ENCODE measurements around the gene DYNC1LI2.
"Not testable (repeated sequence)": the region's sequence is repeated elsewhere in the genome, so short reads cannot be mapped to it uniquely, and the experiment has no call there.

DYNC1LI2 gene

DNA sequence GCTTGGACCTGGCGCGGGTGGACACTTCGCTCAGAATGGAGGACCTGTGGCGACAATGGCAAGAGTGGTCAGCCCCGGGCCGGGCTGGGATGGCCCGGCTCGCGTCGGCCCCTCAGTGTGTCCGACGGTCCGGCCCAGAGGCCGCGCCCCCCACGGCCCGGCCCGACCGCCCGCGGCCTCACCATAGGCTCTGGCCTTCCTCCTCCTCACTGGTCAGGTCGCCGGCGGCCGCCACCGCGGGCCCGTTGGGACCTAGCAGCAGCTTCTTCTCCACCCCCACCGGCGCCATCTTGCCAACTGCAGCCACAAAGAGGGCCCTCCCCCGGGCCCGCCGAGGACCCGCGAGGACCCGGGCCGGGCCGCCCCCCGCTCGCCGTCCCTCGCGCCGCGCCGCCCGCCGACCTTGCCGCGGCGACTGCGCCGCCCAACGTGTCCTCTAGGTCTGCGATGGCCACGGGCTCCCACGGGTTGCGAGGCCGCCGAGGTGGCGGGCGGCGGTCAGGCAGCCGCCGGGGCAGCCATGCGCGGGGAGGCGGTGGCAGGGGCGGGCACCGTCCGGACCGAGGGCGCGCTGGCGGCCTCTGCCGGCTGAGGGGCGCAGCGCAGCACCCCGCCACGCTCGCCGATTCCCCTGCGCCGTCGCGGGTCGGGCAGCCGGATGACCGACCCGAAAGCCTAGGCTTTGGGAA lies at the start of gene DYNC1LI2:
TSS of gene DYNC1LI2 (minus strand) at position 307 of the 689 bp plus-strand sequence. CDS start at position 289, 18 bp downstream.
- peak; percentile 46 to 60 for DNase-seq

DNA sequence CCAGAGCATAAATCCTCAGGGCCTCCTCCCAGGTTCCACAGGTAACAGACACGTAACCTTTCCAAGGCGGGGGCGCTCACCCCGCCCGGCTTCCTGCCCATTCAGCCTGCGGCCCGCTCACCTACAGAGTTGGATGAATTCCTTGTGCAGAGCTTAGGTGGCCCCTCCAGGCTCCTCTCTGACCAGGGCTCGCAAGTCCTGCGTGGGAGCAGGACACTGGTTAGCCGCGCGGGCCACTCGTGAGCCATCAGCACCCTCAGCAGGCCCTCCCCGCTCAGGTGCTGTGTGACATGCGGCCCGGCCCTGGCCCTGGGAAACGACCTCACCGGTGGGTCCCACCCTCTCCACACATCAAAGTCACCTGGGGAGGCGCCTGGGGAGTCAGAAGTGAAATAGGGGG lies 49.4 kb upstream of the DYNC1LI2 start:
- no peak for DNase-seq

DNA sequence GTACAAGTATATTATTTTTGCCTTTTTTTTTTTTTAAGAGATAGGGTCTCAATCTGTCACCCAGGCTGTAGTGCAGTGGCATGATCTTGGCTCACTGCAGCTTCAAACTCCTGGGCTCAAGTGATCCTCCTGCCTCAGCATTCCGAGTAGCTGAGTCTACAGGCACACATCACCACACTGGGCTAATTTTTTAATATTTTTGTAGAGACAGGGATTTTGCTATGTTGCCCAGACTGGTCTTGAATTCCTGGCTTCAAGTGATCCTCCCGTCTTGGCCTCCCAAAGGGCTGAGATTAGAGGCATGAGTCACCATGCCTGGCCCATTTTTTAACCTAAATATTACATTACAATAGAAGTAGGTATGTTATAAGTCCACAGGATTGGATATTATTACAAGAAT lies 46.8 kb upstream of the DYNC1LI2 start:
- no peak for DNase-seq

DNA sequence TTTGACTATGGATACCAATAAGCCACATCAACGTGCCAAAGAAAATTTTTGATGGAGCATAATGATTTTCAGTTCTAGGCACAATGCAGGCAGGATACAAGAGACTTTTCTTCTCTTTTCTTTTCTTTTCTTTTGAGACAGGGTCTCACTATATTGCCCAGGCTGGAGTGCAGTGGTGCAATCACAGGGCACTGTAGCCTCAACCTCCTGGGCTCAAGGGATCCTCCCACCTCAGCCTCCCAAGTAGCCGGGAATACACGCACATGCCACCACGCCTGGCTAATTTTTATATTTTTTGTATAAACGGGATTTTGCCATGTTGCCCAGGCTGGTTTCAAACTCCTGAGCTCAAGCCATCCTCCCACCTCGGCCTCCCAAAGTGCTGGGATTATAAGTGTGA lies 42.6 kb upstream of the DYNC1LI2 start:
- not testable (repeated sequence) for DNase-seq

DNA sequence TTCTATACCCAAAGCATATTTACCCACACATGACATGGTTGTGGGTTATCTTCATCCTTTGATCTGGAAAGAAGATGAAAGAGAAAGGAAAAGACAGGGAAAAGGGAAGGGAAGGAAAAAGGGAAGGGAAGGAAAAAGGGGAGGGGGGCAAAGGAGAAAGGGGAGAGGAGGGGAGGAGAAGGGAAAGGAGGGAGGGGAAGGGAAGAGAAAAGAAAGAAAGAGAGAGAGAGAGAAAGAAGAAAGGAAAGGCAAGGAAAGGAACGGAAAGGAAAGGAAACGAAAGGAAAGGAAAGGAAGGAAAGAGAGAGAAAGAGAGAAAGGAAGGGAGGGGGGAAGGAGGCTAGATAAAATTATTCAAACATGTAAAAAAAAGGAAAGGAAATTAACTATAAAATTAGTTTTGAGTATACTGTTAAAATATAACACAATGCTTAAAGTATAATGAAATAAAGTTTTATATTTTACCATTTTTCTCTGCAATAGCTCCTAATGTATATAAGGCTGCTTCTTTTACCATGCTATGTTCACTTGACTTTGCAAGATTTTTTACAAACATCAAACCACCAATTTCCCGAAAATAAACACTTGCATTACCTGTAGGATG lies 38.8 kb upstream of the DYNC1LI2 start:
- no peak for DNase-seq

DNA sequence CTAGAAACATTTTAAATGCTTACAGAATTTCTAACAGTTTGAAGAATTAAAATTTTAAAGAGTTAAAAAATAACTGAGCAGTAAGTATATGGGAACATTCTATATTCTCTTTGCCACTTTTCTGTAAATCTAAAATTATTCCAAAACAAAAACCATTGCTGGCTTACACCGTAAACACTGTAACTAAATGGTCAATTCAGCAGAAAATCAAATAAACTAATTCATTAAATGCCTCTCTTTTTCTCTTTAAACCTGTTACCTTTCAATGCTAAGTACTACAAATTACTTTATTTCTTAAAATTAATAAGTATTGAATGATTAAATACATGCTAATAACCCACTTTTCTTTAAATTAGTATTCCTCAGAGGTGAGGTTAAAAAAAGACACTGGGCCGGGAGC lies 36.0 kb upstream of the DYNC1LI2 start:
- no peak for DNase-seq

DNA sequence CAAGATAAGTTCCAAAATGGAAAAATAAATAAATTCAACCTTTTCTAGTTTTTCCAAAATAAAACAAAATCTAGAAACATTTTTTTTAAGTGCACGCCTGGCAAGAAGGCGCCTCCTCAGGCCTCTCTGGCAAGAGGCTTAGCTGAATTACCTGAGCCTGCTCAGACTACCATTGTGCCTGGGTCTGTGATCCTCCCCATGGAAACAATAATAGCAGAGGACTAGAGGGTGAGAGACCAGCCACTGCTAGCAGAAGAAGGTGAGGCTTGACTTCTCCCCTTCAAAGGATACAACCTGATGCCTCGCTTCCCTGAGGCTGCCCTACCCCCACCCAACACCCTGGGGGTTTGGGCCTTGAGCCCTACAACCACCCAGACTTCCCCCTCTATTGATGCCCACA lies 35.1 kb upstream of the DYNC1LI2 start:
- no peak for DNase-seq

DNA sequence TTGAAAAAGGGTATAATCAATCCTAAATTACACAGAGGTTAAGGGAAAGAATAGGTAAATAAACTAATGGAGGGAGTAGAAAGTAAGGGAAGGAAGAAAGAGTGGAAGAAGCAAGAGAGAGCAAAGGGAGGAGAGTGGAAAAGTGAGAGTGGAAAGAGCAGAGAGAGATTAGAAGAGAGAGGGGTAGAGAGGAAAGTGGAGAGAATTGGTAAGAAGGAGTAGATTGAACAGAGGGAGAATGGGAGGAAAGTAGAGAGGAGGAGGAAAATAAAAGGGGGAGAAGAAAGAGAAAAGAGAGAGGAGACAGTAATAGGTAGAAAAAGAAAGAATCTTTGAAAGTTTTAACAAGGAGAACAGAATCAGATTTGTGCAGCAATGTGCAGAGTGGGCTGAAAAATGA lies 25.0 kb upstream of the DYNC1LI2 start:
- DNase-seq: no peak

DNA sequence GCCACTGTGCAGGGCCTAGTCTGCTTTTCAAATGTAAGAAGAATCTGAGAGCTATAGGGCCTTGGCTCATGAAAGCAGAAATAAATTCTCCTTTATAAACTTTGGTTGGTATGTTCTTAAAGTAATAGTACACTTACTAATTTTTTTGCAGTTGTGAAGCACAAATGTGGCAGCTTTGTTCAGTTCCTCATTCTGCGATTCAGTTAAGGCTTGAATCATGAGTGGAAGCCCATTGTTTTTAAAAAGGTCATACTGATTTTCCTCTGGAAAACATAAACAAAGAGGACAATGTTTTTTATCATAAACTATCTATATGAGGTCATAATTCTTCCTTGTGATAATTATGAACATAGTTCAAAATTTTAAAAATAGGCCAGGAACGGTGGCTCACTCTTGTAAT lies 23.6 kb upstream of the DYNC1LI2 start:
- DNase-seq: no peak

DNA sequence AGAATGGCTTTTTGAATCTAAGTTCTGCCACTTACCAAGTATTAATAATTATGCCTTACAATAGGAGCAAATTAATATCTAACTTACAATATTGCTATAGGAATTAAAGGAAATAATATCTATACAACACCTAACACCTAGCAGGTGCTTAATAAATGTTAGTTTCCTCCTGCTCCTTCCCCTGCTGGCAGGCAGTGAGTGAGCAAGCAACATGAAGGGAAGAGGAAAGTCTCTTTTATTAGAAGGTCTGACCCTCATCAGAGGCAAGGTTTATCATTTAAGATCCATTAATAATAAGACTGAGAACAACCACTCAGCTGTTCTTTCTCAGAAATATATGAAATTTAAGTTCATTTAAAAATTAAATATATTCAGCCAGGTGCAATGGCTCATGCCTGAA lies 6.7 kb upstream of the DYNC1LI2 start:
- DNase-seq: no peak

DNA sequence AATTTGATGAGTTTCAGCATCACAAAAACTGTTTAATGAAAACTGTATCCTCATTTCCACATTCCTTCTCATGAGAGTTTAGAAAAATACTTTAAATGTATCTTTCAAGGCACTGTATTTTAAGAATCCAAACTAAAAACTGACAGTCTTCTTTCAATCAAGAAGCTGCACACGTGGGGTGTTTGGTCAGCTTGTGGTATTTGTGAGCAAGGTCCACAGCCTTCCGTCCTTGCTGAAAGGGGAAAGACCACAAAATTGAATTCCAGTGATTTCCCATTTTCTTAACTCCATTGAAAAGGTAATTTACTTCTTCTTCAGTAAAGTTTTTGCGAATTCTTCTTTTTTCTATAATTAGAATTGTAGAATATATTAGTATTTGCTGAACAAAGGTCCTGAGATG lies 3.4 kb upstream of the DYNC1LI2 start:
- DNase-seq: no peak

DNA sequence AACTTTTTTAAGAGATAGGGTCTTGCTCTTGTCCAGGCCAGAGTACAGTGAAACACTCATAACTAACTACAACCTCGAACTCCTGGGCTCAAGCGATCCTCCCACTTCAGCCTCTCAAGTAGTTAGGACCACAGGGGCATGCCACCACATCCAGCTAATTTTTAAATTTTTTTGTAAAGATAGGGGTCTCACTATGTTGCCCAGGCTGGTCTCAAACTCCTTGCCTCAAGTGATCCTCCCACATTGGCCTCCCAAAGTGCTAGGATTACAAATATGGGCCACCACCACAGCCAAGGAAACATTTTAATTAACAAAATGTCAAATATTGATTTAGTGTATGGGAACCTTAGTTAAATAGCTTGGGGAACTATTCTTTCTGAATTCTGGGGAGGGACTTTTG lies 2.8 kb upstream of the DYNC1LI2 start:
- no peak for DNase-seq

DNA sequence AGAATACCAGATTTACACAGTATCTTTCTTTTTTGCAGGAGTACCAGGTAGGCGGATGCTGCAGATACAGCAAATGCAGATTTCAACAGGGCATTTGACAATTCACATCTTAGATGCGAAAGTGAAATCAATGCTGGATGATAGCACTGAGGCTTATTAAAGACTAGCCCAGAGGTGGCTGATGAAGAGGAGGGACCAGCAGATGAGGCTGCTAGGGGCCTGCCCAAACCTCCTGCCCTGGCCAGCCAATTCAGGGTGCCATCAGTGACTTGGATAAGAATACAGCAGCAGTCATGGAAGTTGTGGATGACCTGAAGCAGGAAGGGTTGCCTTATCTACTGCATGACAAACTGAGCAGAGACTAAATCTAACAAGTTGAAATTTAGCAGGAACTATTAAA lies 1.5 kb upstream of the DYNC1LI2 start:
- DNase-seq: no peak

DNA sequence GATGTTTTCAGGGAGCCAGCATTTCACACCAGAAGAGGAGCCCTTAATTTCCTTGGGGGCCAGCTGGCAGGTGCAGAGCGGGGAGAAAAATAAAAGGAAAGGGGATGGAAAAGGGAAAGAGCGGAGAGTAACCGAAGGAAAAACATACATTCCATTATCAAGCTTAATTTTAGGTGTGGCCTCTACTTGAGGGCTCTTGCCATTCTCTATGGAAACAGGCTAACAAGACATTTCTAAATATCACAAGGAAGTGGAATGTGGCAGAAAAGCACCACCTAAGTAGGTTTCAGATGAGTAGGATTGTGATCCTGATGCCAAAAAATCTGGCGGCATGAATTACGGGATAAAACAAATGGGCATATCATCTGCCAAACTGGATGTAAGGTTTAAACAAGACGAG lies 970 bp upstream of the DYNC1LI2 start:
- no peak for DNase-seq

DNA sequence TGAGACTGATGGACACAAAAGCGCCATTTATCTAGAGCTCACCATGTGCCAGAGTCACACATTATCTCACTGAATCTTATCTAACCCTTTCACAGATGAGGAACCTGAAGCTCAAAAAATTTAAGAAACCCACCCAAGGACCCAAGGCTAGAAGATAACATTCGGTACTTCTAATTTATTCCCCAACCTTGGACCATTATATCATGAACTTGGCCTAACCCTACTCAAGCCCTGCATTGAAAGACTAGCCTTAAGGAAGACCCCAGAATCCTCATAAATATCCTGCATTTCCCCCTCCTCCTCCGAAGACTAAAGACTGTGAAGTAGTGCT lies 548 bp upstream of the DYNC1LI2 start:
- DNase-seq: no peak

DNA sequence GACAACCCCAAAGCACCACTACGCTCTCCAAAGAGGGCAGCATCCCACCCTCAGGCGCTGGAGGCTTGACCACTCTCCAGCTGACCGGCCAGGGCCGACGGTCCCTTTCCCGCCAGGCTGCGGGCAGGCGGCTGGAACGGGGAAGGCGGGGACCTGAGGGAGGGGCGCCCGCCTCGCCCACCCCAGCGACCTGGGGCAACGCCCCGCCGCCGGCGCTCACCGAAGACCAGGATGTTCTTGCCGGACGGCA lies 431 bp downstream of the DYNC1LI2 start:
- DNase-seq: peak in 1 of 2 experiments; percentile 4

DNA sequence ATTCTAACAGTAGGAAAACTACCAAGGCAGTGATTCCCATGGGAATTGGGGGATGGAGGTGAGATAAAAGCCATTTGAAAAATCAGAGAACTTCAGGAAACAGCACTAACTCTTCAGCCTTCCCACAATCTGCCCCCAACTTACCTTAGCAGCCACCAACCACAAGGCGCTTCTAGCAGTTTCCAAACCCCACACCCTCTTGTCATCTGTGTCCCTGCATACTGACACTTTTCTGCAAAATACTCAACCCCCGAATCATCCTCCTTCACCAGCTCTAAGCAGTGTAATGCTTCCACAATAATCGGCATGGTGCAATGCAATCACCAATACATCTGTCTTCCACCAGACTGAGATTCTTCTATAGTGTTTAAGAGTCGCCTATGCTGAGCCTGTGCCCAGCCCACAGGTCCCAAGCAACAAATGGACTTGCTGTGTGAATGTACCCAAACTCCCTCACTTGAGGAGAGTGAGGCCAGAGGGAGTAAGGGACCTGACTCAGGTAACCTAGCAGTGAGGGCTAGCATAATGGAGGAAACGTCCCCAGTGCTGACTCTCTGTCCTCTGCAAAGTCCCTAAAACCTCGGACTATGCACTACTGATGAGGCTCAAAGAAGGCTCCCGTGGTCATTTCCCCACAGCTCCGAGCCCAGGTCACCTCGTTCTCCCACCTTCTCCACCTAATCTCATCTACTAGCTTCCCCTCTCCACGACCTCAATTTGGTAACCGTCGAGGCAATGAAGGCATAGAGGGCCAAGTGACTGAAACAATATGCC lies 943 bp downstream of the DYNC1LI2 start:
- DNase-seq: no peak

DNA sequence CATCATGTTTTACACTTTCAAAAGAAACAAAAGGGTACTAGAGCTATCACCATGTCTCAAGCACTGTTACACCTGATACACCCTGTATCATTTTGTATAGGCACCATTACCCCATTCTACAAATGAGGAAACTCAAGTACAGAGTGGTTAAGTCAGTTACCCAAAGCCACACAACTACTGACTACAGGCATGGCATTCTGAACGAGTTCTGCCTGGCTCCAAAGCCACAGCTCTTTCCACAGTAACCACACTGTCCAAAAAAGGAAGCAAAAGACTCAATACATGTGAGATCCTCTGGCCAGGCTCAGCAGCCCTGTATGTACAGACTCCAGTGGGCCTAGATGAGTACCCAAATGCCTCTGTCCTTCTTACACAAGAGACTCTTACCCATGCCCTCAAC lies 4.7 kb downstream of the DYNC1LI2 start:
- no peak for DNase-seq

DNA sequence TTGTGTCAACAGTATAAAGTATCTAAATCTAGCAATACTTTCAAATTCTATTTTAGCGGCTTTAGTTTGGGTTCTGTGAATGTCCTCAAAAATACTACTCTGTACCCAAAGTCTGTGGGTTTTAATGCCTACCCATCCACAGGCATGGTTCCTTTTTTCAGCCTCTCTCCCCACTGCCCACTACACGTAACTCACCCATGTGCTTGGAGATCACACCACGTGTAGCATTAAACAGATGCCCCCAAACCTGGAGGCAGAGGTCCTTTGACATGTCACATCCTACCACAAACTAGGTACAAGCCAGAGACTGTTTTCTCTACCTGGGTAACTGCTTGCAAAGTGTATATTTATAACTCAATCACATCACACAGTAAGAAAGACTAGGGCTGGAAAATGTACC lies 5.4 kb downstream of the DYNC1LI2 start:
- no peak for DNase-seq

DNA sequence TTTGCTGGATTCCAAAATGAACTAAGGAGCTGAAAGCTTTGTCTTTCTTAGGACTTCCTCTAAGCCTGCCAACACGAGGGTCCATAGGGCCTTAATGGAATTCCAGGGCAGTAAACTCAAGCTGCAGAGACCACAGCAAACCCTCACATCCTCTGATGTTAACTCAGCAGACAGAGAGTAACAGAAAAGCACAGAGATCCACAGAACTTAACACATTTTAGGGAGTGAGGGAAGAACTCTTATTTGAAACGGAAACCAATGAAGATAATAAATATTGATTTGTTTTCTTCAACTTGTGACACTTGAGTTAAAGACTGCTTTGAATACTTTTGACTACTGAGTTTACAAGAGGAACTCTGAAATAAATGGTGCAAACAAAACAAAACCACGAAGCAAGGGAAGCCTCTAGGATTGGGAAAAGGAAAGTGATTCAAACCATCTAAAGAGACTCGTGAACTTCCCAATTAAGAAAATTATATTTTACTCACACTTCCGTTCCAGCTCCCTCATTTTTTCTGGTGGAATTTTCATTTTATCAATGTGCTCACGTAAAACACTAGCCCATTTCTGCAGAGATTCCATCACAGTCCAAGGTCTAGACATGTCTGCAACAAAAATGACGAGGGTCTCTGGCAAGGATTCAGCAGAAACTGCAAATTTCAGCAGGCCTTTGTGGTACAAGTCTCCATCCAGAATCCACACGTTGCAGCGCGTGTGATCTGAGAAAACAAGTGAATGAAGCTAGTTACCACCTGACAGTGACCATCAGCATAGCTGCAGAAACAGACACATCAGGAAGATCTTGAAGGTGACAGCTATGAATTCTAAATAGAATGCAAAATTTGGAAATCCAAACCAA lies 9.2 kb downstream of the DYNC1LI2 start:
- no peak for DNase-seq

DNA sequence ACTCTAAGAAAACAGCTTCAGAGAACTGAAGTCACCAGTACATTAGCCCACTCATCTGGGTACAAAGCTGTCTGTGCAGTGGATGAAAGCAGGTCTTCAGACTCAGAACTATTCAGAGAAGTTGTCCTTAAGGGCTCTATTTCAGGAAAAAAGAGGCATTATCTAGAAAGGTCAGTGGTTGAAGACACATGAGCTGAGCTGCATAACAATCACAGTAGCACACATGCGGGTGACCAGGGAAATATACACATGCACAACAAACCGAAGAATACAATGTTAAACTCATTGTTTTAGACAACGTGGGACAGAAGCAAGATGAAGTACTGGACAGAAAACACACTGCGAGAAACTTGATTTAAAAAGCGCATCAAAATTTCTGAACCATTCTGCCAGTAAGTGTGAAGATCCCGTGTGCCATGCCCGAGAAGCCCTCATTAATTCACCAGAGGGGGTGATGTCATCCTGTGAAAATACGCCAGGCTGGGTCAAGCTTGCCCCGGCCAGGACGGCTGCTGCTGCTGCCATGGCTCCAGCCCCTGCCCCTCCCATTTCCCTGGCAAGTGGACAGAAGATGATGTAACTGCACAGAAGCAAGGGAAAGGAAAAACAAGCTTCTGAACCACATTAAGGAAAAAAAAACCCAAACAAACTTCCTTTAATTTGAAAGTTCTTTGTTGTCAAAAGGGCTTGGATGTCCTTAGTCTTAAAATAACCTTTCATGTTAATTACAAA lies 10.1 kb downstream of the DYNC1LI2 start:
- peak; percentile 68 to 71 for DNase-seq

DNA sequence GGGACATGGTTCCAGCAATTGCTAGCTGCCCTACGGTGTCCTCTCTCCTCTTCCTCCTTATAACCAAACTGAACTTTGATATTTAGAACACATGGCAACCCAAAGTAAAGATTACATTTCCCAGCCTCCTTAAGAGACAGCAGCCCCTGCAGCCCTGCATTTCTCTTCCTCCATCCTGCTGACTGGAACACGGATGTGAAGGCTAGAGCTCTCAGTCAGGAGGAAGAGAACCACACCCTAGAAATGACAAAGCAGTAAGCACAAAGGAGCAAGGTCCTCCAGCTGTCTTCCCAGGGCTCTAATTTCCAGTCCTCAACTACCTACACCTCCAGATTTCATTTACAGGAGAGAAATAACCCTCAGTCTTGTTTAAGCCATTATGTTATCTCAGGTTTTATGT lies 10.9 kb downstream of the DYNC1LI2 start:
- no peak for DNase-seq

DNA sequence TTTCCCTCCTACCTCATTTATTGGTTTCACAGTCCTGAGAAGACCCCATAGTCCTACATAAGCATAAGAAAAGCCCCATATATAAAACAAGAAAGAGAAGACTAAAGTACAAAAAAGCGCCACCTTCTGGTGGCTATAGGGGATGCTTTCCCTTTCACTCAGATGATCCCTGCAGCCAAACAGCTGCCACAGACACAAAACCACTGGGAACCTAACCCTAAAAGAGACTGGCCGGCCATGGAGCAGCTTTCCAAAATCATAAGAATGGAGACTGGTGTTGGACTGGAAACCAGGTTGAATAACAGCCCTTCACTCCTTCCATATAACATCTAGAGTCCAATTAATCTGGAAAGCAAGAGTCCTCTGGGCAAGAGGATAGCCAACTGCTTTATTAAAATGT lies 11.4 kb downstream of the DYNC1LI2 start:
- peak; percentile 10 to 11 for DNase-seq
